ENCODE results near the gene MPV17L. TPM values are rescaled to one million over a fixed set of nuclear protein-coding genes. Genes with fewer than 3 reads are reported as not detected.
"Not testable (repeated sequence)": the region's sequence is repeated elsewhere in the genome, so short reads cannot be mapped to it uniquely, and the experiment has no call there.

MPV17L gene
- total RNA-seq = not detected

- H3K36me3 Mint-ChIP-seq (ENCODE audit: low read depth); H3K27ac Mint-ChIP-seq; H3K9me3 Mint-ChIP-seq; H3K4me3 Mint-ChIP-seq; H3K4me1 Mint-ChIP-seq; ATAC-seq (replicated peaks): not testable (repeated sequence)
- H3K27me3 Mint-ChIP-seq = peaks cover 23% of the 10 kb centered on the region
Observed at GRCh38 chr16:15395631-15396508, at the start of gene MPV17L. Gene MPV17L, plus strand, starts transcription at chr16:15395754. Its CDS starts 144 bp downstream, at chr16:15395898.

GRCh38 chr16:15348721-15349120, 46.8 kb upstream of the MPV17L start:
- not testable (repeated sequence) for H3K9me3 Mint-ChIP-seq; H3K36me3 Mint-ChIP-seq (ENCODE audit: low read depth); H3K4me1 Mint-ChIP-seq; H3K4me3 Mint-ChIP-seq; ATAC-seq (replicated peaks); H3K27ac Mint-ChIP-seq; H3K27me3 Mint-ChIP-seq

GRCh38 chr16:15351251-15351650, 44.3 kb upstream of the MPV17L start:
- H3K9me3 Mint-ChIP-seq; H3K27ac Mint-ChIP-seq; H3K4me3 Mint-ChIP-seq; H3K36me3 Mint-ChIP-seq (ENCODE audit: low read depth); ATAC-seq (replicated peaks); H3K27me3 Mint-ChIP-seq; H3K4me1 Mint-ChIP-seq: not testable (repeated sequence)

GRCh38 chr16:15351745-15352144, 43.8 kb upstream of the MPV17L start:
- not testable (repeated sequence) for ATAC-seq (replicated peaks); H3K27ac Mint-ChIP-seq; H3K36me3 Mint-ChIP-seq (ENCODE audit: low read depth); H3K4me3 Mint-ChIP-seq; H3K4me1 Mint-ChIP-seq; H3K9me3 Mint-ChIP-seq; H3K27me3 Mint-ChIP-seq

- H3K27ac Mint-ChIP-seq; H3K4me1 Mint-ChIP-seq; H3K36me3 Mint-ChIP-seq (ENCODE audit: low read depth); H3K4me3 Mint-ChIP-seq; H3K27me3 Mint-ChIP-seq; ATAC-seq (replicated peaks); H3K9me3 Mint-ChIP-seq: not testable (repeated sequence)
Observed at GRCh38 chr16:15352852-15353251, 42.7 kb upstream of the MPV17L start.

- not testable (repeated sequence) for H3K27ac Mint-ChIP-seq, H3K4me3 Mint-ChIP-seq, H3K27me3 Mint-ChIP-seq
Observed at GRCh38 chr16:15354846-15355245, 40.7 kb upstream of the MPV17L start.

GRCh38 chr16:15357495-15357894, 38.1 kb upstream of the MPV17L start:
- not testable (repeated sequence) for H3K4me1 Mint-ChIP-seq; ATAC-seq (replicated peaks); H3K36me3 Mint-ChIP-seq (ENCODE audit: low read depth); H3K27ac Mint-ChIP-seq; H3K27me3 Mint-ChIP-seq; H3K9me3 Mint-ChIP-seq; H3K4me3 Mint-ChIP-seq

More at GRCh38 chr16:15354846-15355245, 40.7 kb upstream of the MPV17L start:
- H3K36me3 Mint-ChIP-seq (ENCODE audit: low read depth); H3K4me1 Mint-ChIP-seq; H3K9me3 Mint-ChIP-seq; ATAC-seq (replicated peaks): not testable (repeated sequence)

GRCh38 chr16:15378194-15378593, 17.4 kb upstream of the MPV17L start, which contains the start of gene NPIPA5:
Gene NPIPA5, minus strand, starts transcription at chr16:15378294. Its CDS starts 0 bp downstream, at chr16:15378294.
- not testable (repeated sequence) for H3K36me3 Mint-ChIP-seq (ENCODE audit: low read depth); H3K27ac Mint-ChIP-seq; H3K9me3 Mint-ChIP-seq; H3K27me3 Mint-ChIP-seq; H3K4me3 Mint-ChIP-seq; ATAC-seq (replicated peaks); H3K4me1 Mint-ChIP-seq

- H3K27ac Mint-ChIP-seq; ATAC-seq (replicated peaks); H3K9me3 Mint-ChIP-seq; H3K4me3 Mint-ChIP-seq; H3K27me3 Mint-ChIP-seq; H3K4me1 Mint-ChIP-seq; H3K36me3 Mint-ChIP-seq (ENCODE audit: low read depth): not testable (repeated sequence)
Observed at GRCh38 chr16:15382810-15383209, 12.7 kb upstream of the MPV17L start.

GRCh38 chr16:15388060-15388459, 7.5 kb upstream of the MPV17L start:
- ATAC-seq (replicated peaks); H3K27ac Mint-ChIP-seq; H3K4me1 Mint-ChIP-seq; H3K27me3 Mint-ChIP-seq; H3K9me3 Mint-ChIP-seq; H3K4me3 Mint-ChIP-seq; H3K36me3 Mint-ChIP-seq (ENCODE audit: low read depth): not testable (repeated sequence)

GRCh38 chr16:15389916-15390315, 5.6 kb upstream of the MPV17L start:
- not testable (repeated sequence) for H3K36me3 Mint-ChIP-seq (ENCODE audit: low read depth); H3K27ac Mint-ChIP-seq; H3K9me3 Mint-ChIP-seq; ATAC-seq (replicated peaks); H3K4me1 Mint-ChIP-seq; H3K4me3 Mint-ChIP-seq; H3K27me3 Mint-ChIP-seq

- ATAC-seq (replicated peaks); H3K27ac Mint-ChIP-seq; H3K9me3 Mint-ChIP-seq; H3K4me3 Mint-ChIP-seq; H3K36me3 Mint-ChIP-seq (ENCODE audit: low read depth); H3K4me1 Mint-ChIP-seq: not testable (repeated sequence)
- H3K27me3 Mint-ChIP-seq = peaks cover 20% of the 10 kb centered on the region
Observed at GRCh38 chr16:15393025-15393424, 2.5 kb upstream of the MPV17L start.

GRCh38 chr16:15396509-15396829, 915 bp downstream of the MPV17L start:
- H3K9me3 Mint-ChIP-seq; H3K36me3 Mint-ChIP-seq (ENCODE audit: low read depth); H3K27ac Mint-ChIP-seq; H3K4me1 Mint-ChIP-seq; H3K4me3 Mint-ChIP-seq; ATAC-seq (replicated peaks): not testable (repeated sequence)
- peaks cover 20% of the 10 kb centered on the region for H3K27me3 Mint-ChIP-seq

- no peaks in the 10 kb centered on the region for H3K4me1 Mint-ChIP-seq
Observed at GRCh38 chr16:15396948-15397594, 1.5 kb downstream of the MPV17L start.

GRCh38 chr16:15398618-15399316, 3.2 kb downstream of the MPV17L start:
- Mint-ChIP-seq H3K4me1 (no peaks in the 10 kb centered on the region), H3K27me3 (peaks cover 18% of the 10 kb centered on the region), H3K4me3 (no peak overlapping the region), H3K9me3 (no peaks in the 10 kb centered on the region), H3K36me3 (ENCODE audit: low read depth) (no peaks in the 10 kb centered on the region), H3K27ac (no peak overlapping the region)
- no peak for ATAC-seq (replicated peaks)

More at GRCh38 chr16:15396948-15397594, 1.5 kb downstream of the MPV17L start:
- Mint-ChIP-seq H3K4me3 (no peak overlapping the region), H3K27ac (no peak overlapping the region), H3K36me3 (ENCODE audit: low read depth) (no peaks in the 10 kb centered on the region), H3K9me3 (no peaks in the 10 kb centered on the region), H3K27me3 (peaks cover 18% of the 10 kb centered on the region)
- no peak for ATAC-seq (replicated peaks)

Data from activated T-helper 17 cell treated with anti-CD3 and anti-CD28 coated beads, Interleukin-2, amount 50 U/mL, for 72 hours (primary cell).